Naive thymus-derived CD4-positive, alpha-beta T cell (primary cell): Measurements from ENCODE around the gene TLR8. TPM values are rescaled to one million over a fixed set of nuclear protein-coding genes. Genes with fewer than 3 reads are reported as not detected.
A peak's percentile ranks its signal among the peaks of the same experiment; 100 is the strongest.
"Not testable (repeated sequence)": the region's sequence is repeated elsewhere in the genome, so short reads cannot be mapped to it uniquely, and the experiment has no call there.

Source experiments
- ATAC-seq: fragments of 150-1000 bp; cut with Tn5 transposase; 2 replicates; pipeline ENCODE4 v1.10.0; 2021; ENCODE audit warnings: mild to moderate bottlenecking, moderate library complexity
- CTCF ChIA-PET: fragments of 350-600 bp; sonication (Branson Sonifier 250); formaldehyde crosslinking; loops from one replicate; lab custom pipeline; 2021; ENCODE audit warnings: antibody characterized with exemption; lab: Charles Lee
- POLR2A ChIA-PET: fragments of 350-600 bp; sonication (Branson Sonifier 250); formaldehyde crosslinking; loops from one replicate; lab custom pipeline; 2021; ENCODE audit warnings: antibody characterized with exemption, inconsistent platforms; lab: Charles Lee
- DNase-seq, 9 donors: peaks; one replicate each; pipeline versions ENCODE4 v3.0.0 to v3.0.0-alpha.2; 2020 to 2022; ENCODE audit warnings: mixed read lengths in 1 of 9
- H3K27ac ChIP-seq: one replicate; pipeline ENCODE4 v1.7.0; 2013; ENCODE audit warnings: mild to moderate bottlenecking, low read depth, low read length, moderate library complexity
- H3K27me3 ChIP-seq, 2 donors: one replicate each; pipeline ENCODE4 v1.7.0; 2013; ENCODE audit warnings: low read length in 2 of 2, mild to moderate bottlenecking in 2 of 2, moderate library complexity in 2 of 2; ENCODE audit not compliant: control insufficient read depth in 2 of 2, insufficient read depth in 2 of 2
- H3K36me3 ChIP-seq, 3 experiments: 1 replicate in 2 of 3; 2 replicates in 1 of 3; pipeline ENCODE4 v1.7.0; 2013; ENCODE audit warnings: low read length in 3 of 3, mild to moderate bottlenecking in 3 of 3, moderate library complexity in 1 of 3; ENCODE audit not compliant: insufficient read depth in 3 of 3, control insufficient read depth in 2 of 3
- H3K4me1 ChIP-seq, 2 donors: one replicate each; pipeline ENCODE4 v1.7.0; 2013; ENCODE audit warnings: low read length in 2 of 2, mild to moderate bottlenecking in 2 of 2, moderate library complexity in 1 of 2; ENCODE audit not compliant: control insufficient read depth in 2 of 2, insufficient read depth in 2 of 2
- H3K4me3 ChIP-seq: 2 replicates; pipeline ENCODE4 v1.7.0; 2013; ENCODE audit warnings: mild to moderate bottlenecking, low read length
- H3K9me3 ChIP-seq, 3 experiments: 1 replicate in 2 of 3; 2 replicates in 1 of 3; pipeline ENCODE4 v1.7.0; 2013; ENCODE audit warnings: low read length in 3 of 3; ENCODE audit not compliant: control insufficient read depth in 2 of 3
- H3K27ac Mint-ChIP-seq, 9 donors: one replicate each; pipeline ENCODE4 v1.8.0; 2020 to 2022; ENCODE audit warnings: mixed read lengths in 9 of 9, mild to moderate bottlenecking in 8 of 9, moderate library complexity in 5 of 9, inconsistent platforms in 2 of 9
- H3K27me3 Mint-ChIP-seq, 5 donors: one replicate each; pipeline ENCODE4 v1.8.0; 2021 to 2022; ENCODE audit warnings: mixed read lengths in 5 of 5, mild to moderate bottlenecking in 1 of 5
- H3K36me3 Mint-ChIP-seq, 5 donors: one replicate each; pipeline ENCODE4 v1.8.0; 2020 to 2022; ENCODE audit warnings: mixed read lengths in 5 of 5, mild to moderate bottlenecking in 3 of 5, inconsistent platforms in 1 of 5
- H3K4me1 Mint-ChIP-seq, 7 donors: one replicate each; pipeline ENCODE4 v1.8.0; 2020 to 2022; ENCODE audit warnings: mixed read lengths in 7 of 7, mild to moderate bottlenecking in 3 of 7, inconsistent platforms in 1 of 7
- H3K4me3 Mint-ChIP-seq, 10 donors: one replicate each; pipeline ENCODE4 v1.8.0; 2020 to 2022; ENCODE audit warnings: mild to moderate bottlenecking in 10 of 10, mixed read lengths in 10 of 10, moderate library complexity in 6 of 10, inconsistent platforms in 2 of 10
- H3K9me3 Mint-ChIP-seq, 11 donors: one replicate each; pipeline ENCODE4 v1.8.0; 2020 to 2022; ENCODE audit warnings: mixed read lengths in 11 of 11, mild to moderate bottlenecking in 4 of 11, inconsistent platforms in 1 of 11, moderate library complexity in 1 of 11
- intact Hi-C, 2 donors: fragments of 100-400 bp; cut with micrococcal nuclease; formaldehyde crosslinking; loops; one replicate each; pipeline ENCODE4 v1.15.1; 2023
- polyA plus RNA-seq, 2 donors: library from polyadenylated mRNA; unstranded; fragments of 300-500 nt; fragmentation: Illumina TruSeq; gene quantifications; one replicate each; pipeline ENCODE4 v1.2.3, GENCODE V29; 2021
- total RNA-seq, 6 experiments: library from RNA in 5 of 6; stranded (reverse) in 5 of 6; gene quantifications; 1 replicate in 5 of 6; 2 replicates in 1 of 6; pipeline ENCODE4 v1.2.3 and lab custom pipeline; 2021 to 2026

TLR8 gene
- total and polyA plus RNA-seq, 7 experiments from 2014 or later = 0.35 to 15.2 (median 0.51) TPM; not detected in 3

DNA sequence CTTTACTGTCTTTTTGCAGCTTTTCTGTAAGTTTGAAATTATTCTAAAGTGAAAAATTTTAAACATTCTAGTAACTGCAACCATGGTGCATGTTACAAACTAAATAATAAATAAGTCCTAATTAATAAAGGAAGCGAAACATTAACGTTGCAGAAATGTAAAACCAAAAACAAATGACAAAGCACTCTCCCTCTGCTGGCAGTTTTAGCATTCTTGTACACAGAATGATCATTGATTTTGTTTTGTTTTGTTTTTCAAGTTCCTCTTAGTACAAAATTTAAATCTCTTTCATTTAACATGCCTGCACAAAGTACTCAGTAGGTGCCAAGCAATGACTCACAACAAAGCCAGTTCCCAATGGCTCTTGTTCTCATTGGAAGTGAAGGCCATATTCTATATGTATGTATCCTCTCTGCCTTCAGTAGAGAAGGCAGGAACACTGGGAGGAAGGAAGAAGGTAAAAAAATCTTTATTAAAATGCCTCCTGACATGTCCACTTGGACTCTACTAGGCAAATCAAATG, 54.8 kb downstream of the TLR8 start:
- Mint-ChIP-seq H3K4me1 (peaks cover 24 to 74% (median 63%) of the 10 kb centered on the region in 7 donors), H3K4me3 (peak overlapping the region in 7 of 10 donors; percentile 26 to 69 (median 43)), H3K36me3 (peaks cover 0 to 6% (median 0%) of the 10 kb centered on the region in 5 donors), H3K27ac (peak overlapping the region; percentile 5 to 93 (median 66)), H3K27me3 (no peaks in the 10 kb centered on the region), H3K9me3 (peaks cover 0 to 2% (median 0%) of the 10 kb centered on the region in 11 donors)
- ATAC-seq = no peak
- H3K36me3 ChIP-seq = no peaks in the 10 kb centered on the region
- no peaks in the 10 kb centered on the region for H3K9me3 ChIP-seq
- no peak overlapping the region for H3K4me3 ChIP-seq
- H3K27me3 ChIP-seq = no peaks in the 10 kb centered on the region
- ChIA-PET CTCF (interaction anchor here (1.6 to 2.0 kb wide), 2 partner anchors 11 to 14 kb away, joined by 4 to 5 read pairs; no protein-coding TSS in a partner anchor), POLR2A (interaction anchor here (1.5 to 18.7 kb wide), 3 partner anchors 11 to 90 kb away, joined by 4 to 1267 read pairs (median 23); partner anchors contain the start of gene TMSB4X)
- H3K4me1 ChIP-seq = peaks cover 50 to 53% of the 10 kb centered on the region in 2 donors
- no peak overlapping the region for H3K27ac ChIP-seq
- DNase-seq = no peak
- intact Hi-C loops = no loop called here

DNA sequence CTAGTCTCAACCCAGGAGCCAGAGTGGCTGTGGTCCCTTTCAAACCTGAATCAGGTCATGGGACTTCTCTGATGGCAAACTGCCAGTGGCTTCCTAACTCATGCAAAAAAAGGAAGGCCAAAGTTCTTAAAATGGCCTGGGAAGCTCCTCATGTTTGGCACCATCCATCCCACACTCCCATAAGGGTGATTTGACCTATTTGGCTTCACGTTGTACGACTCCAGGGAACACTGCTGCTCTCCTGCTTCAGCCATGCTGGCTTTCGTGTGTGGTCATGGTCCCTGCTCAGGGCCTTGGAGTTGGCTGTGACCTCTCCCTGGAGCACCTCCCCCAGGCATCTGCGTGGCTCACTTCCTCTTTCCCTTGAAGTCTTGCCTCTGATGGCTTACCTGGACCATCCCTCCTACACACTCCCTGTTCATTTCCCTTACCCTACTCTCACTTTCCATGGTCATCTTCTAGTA, 55.7 kb downstream of the TLR8 start:
- POLR2A ChIA-PET = interaction anchor here (0.6 to 18.7 kb wide), 4 partner anchors 11 to 90 kb away, joined by 4 to 1267 read pairs (median 14); partner anchors contain the start of gene TMSB4X
- no peak for ATAC-seq
- Histone ChIP-seq H3K27me3 (no peaks in the 10 kb centered on the region), H3K4me1 (peaks cover 53 to 54% of the 10 kb centered on the region in 2 donors), H3K4me3 (no peak overlapping the region), H3K27ac (no peak overlapping the region), H3K9me3 (no peaks in the 10 kb centered on the region), H3K36me3 (no peaks in the 10 kb centered on the region)
- CTCF ChIA-PET = interaction anchor here (1.6 kb wide), 1 partner anchor 12 kb away, joined by 4 read pairs; no protein-coding TSS in a partner anchor
- Mint-ChIP-seq H3K27me3 (no peaks in the 10 kb centered on the region), H3K36me3 (peaks cover 0 to 6% (median 0%) of the 10 kb centered on the region in 5 donors), H3K9me3 (peaks cover 0 to 2% (median 0%) of the 10 kb centered on the region in 11 donors), H3K4me3 (peak overlapping the region in 6 of 10 donors; percentile 12 to 68 (median 50)), H3K4me1 (peaks cover 24 to 72% (median 62%) of the 10 kb centered on the region in 7 donors), H3K27ac (peak overlapping the region in 6 of 9 donors; percentile 39 to 93 (median 72))
- no peak for DNase-seq
- intact Hi-C loops = no loop called here

DNA sequence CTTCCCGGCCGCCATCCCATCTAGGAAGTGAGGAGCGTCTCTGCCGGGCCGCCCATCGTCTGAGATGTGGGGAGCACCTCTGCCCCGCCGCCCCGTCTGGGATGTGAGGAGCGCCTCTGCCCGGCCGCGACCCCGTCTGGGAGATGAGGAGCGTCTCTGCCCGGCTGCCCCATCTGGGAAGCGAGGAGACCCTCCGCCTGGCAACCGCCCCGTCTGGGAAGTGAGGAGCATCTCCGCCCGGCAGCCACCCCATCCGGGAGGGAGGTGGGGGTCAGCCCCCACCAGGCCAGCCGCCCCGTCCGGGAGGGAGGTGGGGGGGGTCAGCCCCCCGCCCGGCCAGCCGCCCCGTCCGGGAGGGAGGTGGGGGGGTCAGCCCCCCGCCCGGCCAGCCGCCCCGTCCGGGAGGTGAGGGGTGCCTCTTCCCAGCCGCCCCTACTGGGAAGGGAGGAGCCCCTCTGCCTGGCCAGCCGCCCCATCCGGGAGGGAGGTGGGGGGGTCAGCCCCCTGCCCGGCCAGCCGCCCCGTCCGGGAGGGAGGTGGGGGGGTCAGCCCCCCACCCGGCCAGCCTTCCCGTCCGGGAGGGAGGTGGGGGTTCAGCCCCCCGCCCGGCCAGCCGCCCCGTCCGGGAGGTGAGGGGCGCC, 56.9 kb downstream of the TLR8 start:
- H3K27ac ChIP-seq, H3K36me3 Mint-ChIP-seq, DNase-seq, H3K9me3 Mint-ChIP-seq, H3K4me3 Mint-ChIP-seq, intact Hi-C loops, H3K36me3 ChIP-seq, H3K27me3 ChIP-seq, CTCF ChIA-PET, H3K27me3 Mint-ChIP-seq, H3K9me3 ChIP-seq, H3K4me3 ChIP-seq, H3K27ac Mint-ChIP-seq, ATAC-seq: not testable (repeated sequence)
- POLR2A ChIA-PET = interaction anchor here (18.7 kb wide), 1 partner anchor 9 kb away, joined by 1267 read pairs; the partner anchor contains the start of gene TMSB4X
- H3K4me1 ChIP-seq = peaks cover 52 to 58% of the 10 kb centered on the region in 2 donors
- peaks cover 28 to 70% (median 63%) of the 10 kb centered on the region in 7 donors for H3K4me1 Mint-ChIP-seq

- Mint-ChIP-seq H3K27me3 (no peaks in the 10 kb centered on the region), H3K9me3 (no peaks in the 10 kb centered on the region), H3K36me3 (peaks cover 0 to 8% (median 0%) of the 10 kb centered on the region in 5 donors), H3K4me3 (peak overlapping the region in 2 of 10 donors; percentile 45 to 92), H3K4me1 (peaks cover 28 to 74% (median 58%) of the 10 kb centered on the region in 7 donors), H3K27ac (peak overlapping the region; percentile 18 to 99 (median 74))
- H3K27me3 ChIP-seq = no peaks in the 10 kb centered on the region
- H3K4me1 ChIP-seq = peaks cover 54 to 58% of the 10 kb centered on the region in 2 donors
- no peaks in the 10 kb centered on the region for H3K36me3 ChIP-seq
- H3K9me3 ChIP-seq = no peaks in the 10 kb centered on the region
- ATAC-seq (no peak), DNase-seq (no peak)
- H3K4me3 ChIP-seq = no peak overlapping the region
- no peak overlapping the region for H3K27ac ChIP-seq
- intact Hi-C loops = no loop called here
- ChIA-PET CTCF (interaction anchor here (0.7 to 1.2 kb wide), 2 partner anchors 15 to 17 kb away, joined by 3 read pairs; no protein-coding TSS in a partner anchor), POLR2A (interaction anchor here (0.6 to 24.0 kb wide), 5 partner anchors 9 to 125 kb away, joined by 3 to 1322 read pairs (median 18); partner anchors contain the start of gene TMSB4X)
Measured at GRCh38 chrX:12965131-12965940, 58.9 kb downstream of the TLR8 start.

DNA sequence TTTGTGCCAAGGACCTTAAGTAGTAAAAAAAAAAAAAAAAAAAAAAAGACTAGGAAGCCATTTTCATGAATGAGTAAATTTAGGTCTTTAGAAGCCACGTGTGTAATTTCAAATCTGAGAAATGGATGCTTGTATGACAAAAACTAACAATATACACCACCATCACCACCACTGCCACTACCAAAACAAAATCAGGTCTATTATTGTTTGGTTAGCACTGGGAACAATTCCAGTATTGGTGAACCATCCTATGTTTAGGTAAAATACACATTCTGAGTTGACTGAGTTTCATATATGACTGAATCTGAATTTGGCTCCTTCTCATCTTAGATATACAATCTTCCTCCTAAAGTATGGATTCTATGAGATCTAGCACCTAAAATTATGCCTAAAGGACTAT, 59.7 kb downstream of the TLR8 start:
- Histone ChIP-seq H3K27me3 (no peaks in the 10 kb centered on the region), H3K4me1 (peaks cover 46 to 50% of the 10 kb centered on the region in 2 donors), H3K9me3 (no peaks in the 10 kb centered on the region), H3K27ac (peak overlapping the region; percentile 65), H3K36me3 (no peaks in the 10 kb centered on the region), H3K4me3 (no peak overlapping the region)
- H3K4me1 Mint-ChIP-seq = peaks cover 31 to 73% (median 60%) of the 10 kb centered on the region in 7 donors
- ChIA-PET CTCF (interaction anchor here (0.7 to 9.2 kb wide), 3 partner anchors 8 to 16 kb away, joined by 3 to 102 read pairs (median 3); no protein-coding TSS in a partner anchor), POLR2A (interaction anchor here (0.6 to 24.0 kb wide), 6 partner anchors 8 to 124 kb away, joined by 3 to 1322 read pairs (median 12); partner anchors contain the start of gene TMSB4X)
- DNase-seq (no peak), ATAC-seq (no peak)
- peaks cover 0 to 6% (median 0%) of the 10 kb centered on the region in 5 donors for H3K36me3 Mint-ChIP-seq
- no peaks in the 10 kb centered on the region for H3K27me3 Mint-ChIP-seq
- no peaks in the 10 kb centered on the region for H3K9me3 Mint-ChIP-seq
- H3K4me3 Mint-ChIP-seq = peak overlapping the region in 6 of 10 donors; percentile 1 to 92 (median 44)
- intact Hi-C loops = no loop called here
- H3K27ac Mint-ChIP-seq = peak overlapping the region; percentile 76 to 99 (median 92)
